Measurements from ENCODE around the gene TRIM54. TPM values are rescaled to one million over a fixed set of nuclear protein-coding genes. Genes with fewer than 3 reads are reported as not detected.
A peak's percentile ranks its signal among the peaks of the same experiment; 100 is the strongest.

TRIM54 gene
- total and polyA plus RNA-seq, 9 of the 15 experiments (the other 6 are each of a cell fraction or from before 2014, with no cell fraction given) = not detected

DNA sequence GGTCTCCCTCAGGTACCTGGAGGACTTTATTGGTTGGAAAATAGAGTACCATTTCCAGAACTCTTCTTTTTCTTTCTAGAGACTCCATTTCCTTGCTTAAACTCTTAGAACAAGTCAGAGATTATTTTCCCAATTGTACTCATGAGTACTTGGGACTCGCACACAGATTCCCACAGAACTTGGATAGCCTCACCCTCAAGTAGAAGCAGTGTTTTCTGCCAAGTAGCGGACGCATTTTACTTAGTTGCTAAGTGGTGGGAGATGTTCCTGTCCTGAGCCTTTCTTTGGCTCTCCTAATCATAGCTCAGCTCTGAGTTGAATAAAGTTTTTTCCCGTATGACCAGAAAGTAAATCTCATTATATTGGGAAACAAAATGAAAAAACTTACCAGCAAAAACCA lies 36.6 kb upstream of the TRIM54 start (continued):
- TF ChIP-seq SETDB1 (IDR thresholded peaks at IDR 0.05; ENCODE audit: low read length) (no peak), C11orf30 (IDR thresholded peaks at IDR 0.05; ENCODE audit: low read depth) (no peak)

DNA sequence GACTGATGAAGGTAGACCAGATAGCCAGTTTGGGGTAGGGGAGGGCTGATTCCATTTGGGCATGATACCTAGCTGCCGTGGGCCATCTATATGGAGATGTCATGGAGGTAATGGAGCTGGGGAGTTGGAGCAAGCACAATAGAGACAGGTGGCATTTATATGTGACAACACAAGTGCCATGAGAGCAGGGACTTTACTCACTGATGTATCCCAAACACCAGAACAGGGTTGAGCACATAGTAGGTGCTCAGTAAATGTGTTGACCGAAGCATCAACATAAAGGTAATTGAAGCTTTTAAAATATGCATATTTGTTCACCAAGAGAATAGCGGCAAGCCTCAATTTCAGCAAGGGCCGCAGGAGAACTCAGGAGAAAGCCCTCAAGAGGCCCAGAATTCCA lies 34.3 kb upstream of the TRIM54 start:
- Histone ChIP-seq H3K4me2 (ENCODE audit: insufficient read depth, low read length) (no peak overlapping the region), H3K4me1 (replicated peaks in 1 of 2; ENCODE audit: control insufficient read depth in 2 of 2, insufficient read depth in 2 of 2, low read length in 2 of 2) (peaks cover 4 to 14% of the 10 kb centered on the region in 2 experiments), H3K79me2 (ENCODE audit: control insufficient read depth, insufficient read depth, low read length) (no peaks in the 10 kb centered on the region), H3K36me3 (ENCODE audit: control insufficient read depth, insufficient read depth, low read length) (peaks cover 19% of the 10 kb centered on the region), H4K20me1 (replicated peaks; ENCODE audit: control insufficient read depth, insufficient read depth, low read length) (0 out of 2 replicates have a peak, but pooled peaks cover 4% of the 10 kb centered on the region), H3K4me3 (no peak overlapping the region), H3K27ac (ENCODE audit: extremely low read depth, low read depth, low read length) (no peak overlapping the region), H3K27me3 (ENCODE audit: control insufficient read depth in 2 of 2, insufficient read depth in 2 of 2, low read length in 2 of 2) (no peaks in the 10 kb centered on the region), H3K9me3 (replicated peaks; ENCODE audit: control insufficient read depth, insufficient read depth, low read depth, low read length) (no peaks in the 10 kb centered on the region), H2AFZ (ENCODE audit: low read depth, low read length) (no peak overlapping the region), H3K9ac (ENCODE audit: insufficient read depth in 1 of 2, low read depth in 2 of 2, low read length in 2 of 2) (no peak overlapping the region), H3K9me1 (ENCODE audit: control insufficient read depth, insufficient read depth, low read length) (no peaks in the 10 kb centered on the region)
- ChIA-PET POLR2A (interaction anchor here (0.6 to 1.9 kb wide), 2 partner anchors 12 to 1431 kb away, joined by 4 read pairs; no protein-coding TSS in a partner anchor), CTCF (ENCODE audit: low intra/inter-chr PET ratio) (no interaction called here)
- ATAC-seq = no peak
- FAIRE-seq = no peak
- BruUV-seq (replicated peaks) = no TSS peak
- intact Hi-C loops (cut with micrococcal nuclease) = no loop called here
- no peak for DNase-seq (ENCODE audit: extremely low read depth in 1 of 4, low spot score in 3 of 4)
- WGBS (ENCODE audit: insufficient coverage, low coverage, missing lambda C conversion rate) = 52% methylated on average over 4 of the region's 4 CpGs
- TF ChIP-seq ELF2 (CRISPR knock-in tag; IDR thresholded peaks at IDR 0.05) (no peak), CAMTA2 (CRISPR knock-in tag; conservative IDR thresholded peaks at IDR 0.05) (no peak), ZNF384 (IDR thresholded peaks at IDR 0.05; ENCODE audit: low read depth, low read length) (no peak), ZKSCAN1 (IDR thresholded peaks at IDR 0.05; ENCODE audit: low read depth, low read length) (peak; percentile 88), E2F6 (IDR thresholded peaks at IDR 0.05; ENCODE audit: borderline replicate concordance in 1 of 2, extremely low read depth in 1 of 2, insufficient read depth in 1 of 2, insufficient read length in 1 of 2, low read depth in 1 of 2, low read length in 1 of 2, poor library complexity in 1 of 2, severe bottlenecking in 1 of 2) (no peak), BRD4 (IDR thresholded peaks at IDR 0.05) (no peak), POLR2A (conservative IDR thresholded peaks at IDR 0.05) (0 out of 2 replicates have a peak, but pooled peaks have one; percentile 48)
- in situ Hi-C loops (cut with MboI) = no loop called here
